Astrocyte of the cerebellum (primary cell): Measurements from ENCODE around the gene MZT2A.
"Not testable (repeated sequence)": the region's sequence is repeated elsewhere in the genome, so short reads cannot be mapped to it uniquely, and the experiment has no call there.

Experiments used
- DNase-seq: peaks from one replicate; pipeline ENCODE4 v3.0.0-alpha.2; 2011; ENCODE audit warnings: low read depth
- H3K4me3 ChIP-seq: 2 replicates; pipeline ENCODE4 v1.5.1; 2011; ENCODE audit warnings: mild to moderate bottlenecking, low read depth, low read length, moderate library complexity
- CTCF ChIP-seq: IDR thresholded peaks from 2 replicates; pipeline ENCODE4 v1.5.1; 2012; ENCODE audit warnings: low read length, low read depth, moderate library complexity, mild to moderate bottlenecking; ENCODE audit errors: missing control alignments
- in situ Hi-C: cut with HindIII; loops from 2 replicates; pipeline ENCODE4 v1.10.0; 2017; ENCODE audit warnings: low sequenced_read_pairs

MZT2A gene

DNA sequence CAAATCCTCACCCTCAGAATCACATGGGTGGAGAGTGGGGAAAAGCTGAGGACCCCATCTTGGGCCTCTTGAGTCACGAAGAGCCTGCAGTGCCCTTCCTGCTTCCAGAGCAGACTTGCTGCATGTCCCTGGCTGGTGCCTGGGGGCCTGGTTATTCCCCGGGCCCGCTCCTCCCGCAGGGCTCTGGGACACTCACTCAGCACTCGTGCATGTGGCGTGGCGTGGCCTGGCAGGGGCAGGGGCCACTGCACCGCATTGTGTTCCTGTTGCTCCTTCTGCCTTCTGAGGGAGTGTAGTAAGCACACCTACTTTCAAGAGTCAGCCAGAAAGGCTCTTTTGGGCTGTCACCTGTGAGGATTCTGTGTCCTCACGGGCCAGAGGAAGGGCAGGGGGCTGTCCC, 17.4 kb upstream of the MZT2A start:
- no peak overlapping the region for H3K4me3 ChIP-seq
- no peak for DNase-seq
- no peak for TF ChIP-seq CTCF
- in situ Hi-C loops: no loop called here

DNA sequence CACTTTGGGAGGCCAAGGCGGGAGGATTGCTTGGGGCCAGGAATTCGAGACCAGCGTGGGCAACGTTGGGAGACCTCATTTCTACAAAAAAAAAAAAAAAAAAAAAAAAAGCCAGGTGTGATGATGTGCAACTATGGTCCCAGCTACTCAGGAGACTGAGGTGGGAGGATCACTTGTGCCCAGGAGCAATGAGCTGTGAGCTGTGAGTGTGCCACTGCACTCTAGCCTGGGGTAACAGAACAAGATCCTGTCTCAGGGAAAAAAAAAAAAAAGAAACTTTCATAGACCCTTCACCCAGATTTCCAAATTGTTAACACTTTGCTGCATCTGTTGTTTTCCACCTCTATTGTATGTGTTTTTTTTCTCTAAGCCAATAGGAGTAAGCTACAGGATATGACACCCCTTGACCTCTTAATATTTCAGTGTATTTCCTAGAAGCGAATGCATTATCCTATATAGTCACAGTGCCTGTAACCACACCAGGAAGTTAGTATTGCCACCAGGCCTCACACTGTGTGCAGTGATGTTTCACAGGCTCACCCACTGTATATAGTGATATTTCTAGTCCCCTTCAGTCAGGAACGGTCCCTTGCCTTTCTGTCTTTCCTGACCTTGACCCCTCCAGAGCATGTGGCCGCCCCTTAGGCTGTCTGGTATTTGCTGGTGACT, 12.0 kb upstream of the MZT2A start:
- DNase-seq, in situ Hi-C loops, H3K4me3 ChIP-seq: not testable (repeated sequence)

DNA sequence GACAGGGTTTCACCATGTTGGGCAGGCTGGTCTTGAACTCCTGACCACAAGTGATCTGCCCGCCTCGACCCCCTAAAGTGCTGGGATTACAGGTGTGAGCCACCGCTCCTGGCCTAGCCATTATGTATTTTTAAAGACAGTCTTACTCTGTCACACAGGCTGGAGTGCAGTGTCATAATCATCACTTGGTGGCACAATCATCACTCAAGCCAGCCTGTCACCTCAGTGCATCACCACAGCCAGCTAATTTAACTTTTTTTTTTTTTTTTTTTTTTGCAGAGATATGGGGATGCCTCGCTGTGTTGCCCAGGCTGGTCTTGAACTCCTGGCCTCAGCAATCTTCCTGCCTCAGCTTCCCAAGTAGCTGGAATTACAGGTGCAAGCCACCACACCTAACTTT, 11.4 kb upstream of the MZT2A start:
- DNase-seq, in situ Hi-C loops, H3K4me3 ChIP-seq: not testable (repeated sequence)

DNA sequence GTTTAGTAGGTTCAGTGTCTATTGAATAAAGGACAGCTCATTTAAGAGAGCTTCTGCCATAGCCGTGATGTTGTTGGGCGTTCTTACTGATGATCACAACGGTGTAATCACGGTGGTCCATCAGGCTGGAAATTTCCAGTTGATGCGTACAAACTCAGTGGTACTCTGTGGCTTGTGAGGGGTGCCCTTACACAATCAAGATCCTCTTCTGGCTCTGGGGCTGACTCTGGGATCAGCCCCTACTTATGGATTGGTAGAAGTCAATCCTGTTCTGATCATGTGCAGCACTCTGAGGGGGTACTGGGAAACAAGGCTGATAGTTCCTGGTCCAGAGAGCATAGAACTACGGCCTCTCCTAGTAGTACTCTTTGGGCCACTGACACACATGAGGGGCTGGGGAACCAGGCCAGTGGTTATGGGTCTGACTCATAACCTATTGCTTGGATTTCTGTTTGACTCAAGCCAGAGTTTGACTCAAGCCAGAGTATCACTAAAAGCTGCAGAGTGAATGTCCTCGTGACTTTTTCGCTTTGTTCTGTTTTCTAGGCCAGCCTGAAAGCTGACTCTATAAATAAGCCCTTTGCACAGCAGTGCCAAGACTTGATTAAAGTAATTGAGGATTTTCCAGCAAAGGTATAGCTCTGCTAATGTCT, 6.2 kb upstream of the MZT2A start:
- in situ Hi-C loops, H3K4me3 ChIP-seq, DNase-seq: not testable (repeated sequence)

- in situ Hi-C loops, DNase-seq, H3K4me3 ChIP-seq: not testable (repeated sequence)
Observed at GRCh38 chr2:131495506-131495905, 3.3 kb upstream of the MZT2A start.

- H3K4me3 ChIP-seq: peak overlapping the region; percentile 91
- no peak for TF ChIP-seq CTCF
- DNase-seq: no peak
- in situ Hi-C loops: no loop called here
Observed at GRCh38 chr2:131493199-131493968, 1.2 kb upstream of the MZT2A start.

DNA sequence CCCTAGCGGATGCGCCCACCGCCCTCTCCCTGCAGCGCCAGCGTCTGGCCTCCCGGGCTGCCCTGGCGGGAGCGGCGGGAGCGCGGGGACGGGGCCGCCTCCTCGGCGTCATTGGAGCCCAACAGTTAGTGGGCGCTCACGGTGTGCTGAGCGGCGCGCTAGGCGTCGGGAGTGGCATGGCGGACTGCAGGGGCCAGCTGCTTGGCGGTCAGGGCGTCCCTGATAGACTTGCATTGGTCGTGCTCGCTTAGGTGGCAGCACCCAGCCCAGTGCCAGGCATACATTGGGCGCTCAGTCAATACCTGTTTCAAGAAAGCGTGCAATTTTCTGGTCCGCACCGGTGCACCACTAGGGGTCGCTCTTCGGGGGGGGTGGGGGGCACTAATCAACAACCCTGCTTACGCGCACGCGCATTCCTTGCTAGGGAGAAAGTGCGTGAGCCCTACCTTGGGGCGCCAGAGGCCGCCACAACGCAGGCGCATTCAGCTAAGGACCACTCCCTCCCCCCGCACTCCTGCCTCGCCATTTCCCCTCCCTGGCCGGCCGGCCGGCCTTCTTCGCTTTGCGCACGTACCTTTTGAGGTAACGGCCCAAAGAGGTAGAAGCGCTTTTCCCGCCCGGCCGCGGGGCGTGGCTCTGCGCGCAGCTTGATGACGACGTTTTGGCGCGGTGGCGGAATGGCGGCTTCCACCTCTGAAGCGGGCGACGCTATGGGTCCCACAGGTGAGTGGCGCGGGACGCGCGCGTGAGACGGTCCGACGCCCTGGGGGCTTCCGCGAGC, 411 bp upstream of the MZT2A start:
- in situ Hi-C loops: no loop called here
- TF ChIP-seq CTCF: peak; percentile 77
- peak overlapping the region; percentile 91 for H3K4me3 ChIP-seq
- peak; percentile 86 for DNase-seq

DNA sequence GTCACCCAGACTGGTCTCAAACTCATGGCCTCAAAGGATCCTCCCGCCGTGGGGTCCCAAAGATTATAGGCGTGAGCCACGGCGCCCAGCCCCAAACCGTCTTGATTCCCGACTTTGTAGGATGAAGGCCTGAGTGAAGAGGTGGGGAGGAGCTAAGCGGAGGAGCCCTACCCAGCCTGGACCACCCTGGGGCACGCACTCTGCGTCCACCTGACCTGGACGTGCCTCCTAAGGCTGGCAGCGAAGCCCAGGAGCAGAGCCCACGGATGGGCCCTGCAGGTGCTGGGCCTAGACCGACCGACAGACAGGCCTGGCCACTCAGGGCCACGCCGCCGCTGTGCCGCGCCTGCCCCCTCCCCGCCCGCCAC, 744 bp downstream of the MZT2A start:
- in situ Hi-C loops, DNase-seq: not testable (repeated sequence)
- H3K4me3 ChIP-seq: peak overlapping the region; percentile 91

GRCh38 chr2:131490616-131491468, 1.4 kb downstream of the MZT2A start:
- DNase-seq, in situ Hi-C loops: not testable (repeated sequence)
- peak overlapping the region; percentile 91 for H3K4me3 ChIP-seq
